Measurements from ENCODE around the gene CSNK1G1.

Gene CSNK1G1

GRCh38 chr15:64256051-64256450 is 99.9 kb downstream of the CSNK1G1 start:
- Histone ChIP-seq H3K4me3 (ENCODE audit: low read length) (no peak overlapping the region), H3K36me3 (ENCODE audit: control insufficient read depth, low read length) (no peaks in the 10 kb centered on the region), H3K27ac (ENCODE audit: low read depth, low read length) (no peak overlapping the region), H4K20me1 (ENCODE audit: control insufficient read depth, insufficient read depth, low read depth, low read length) (no peaks in the 10 kb centered on the region), H3K4me2 (ENCODE audit: low read length) (no peak overlapping the region), H3K79me2 (ENCODE audit: control insufficient read depth, low read length) (no peaks in the 10 kb centered on the region), H3F3A (ENCODE audit: control insufficient read depth, insufficient read depth) (no peaks in the 10 kb centered on the region), H3K27me3 (ENCODE audit: control insufficient read depth, low read length) (no peaks in the 10 kb centered on the region), H3K4me1 (ENCODE audit: control insufficient read depth, low read length) (no peaks in the 10 kb centered on the region), H3K9me3 (ENCODE audit: control insufficient read depth, insufficient read depth, low read length) (no peaks in the 10 kb centered on the region), H3K9me2 (replicated peaks; ENCODE audit: control insufficient read depth, low read length) (no peaks in the 10 kb centered on the region)
- TF ChIP-seq CTCF (IDR thresholded peaks at IDR 0.05; ENCODE audit: low read depth, low read length, poor library complexity, severe bottlenecking) (no peak), EZH2phosphoT487 (IDR thresholded peaks at IDR 0.05; ENCODE audit: borderline replicate concordance, low read length) (no peak)

- Histone ChIP-seq H3K9me3 (ENCODE audit: control insufficient read depth, insufficient read depth, low read length) (no peaks in the 10 kb centered on the region), H3F3A (ENCODE audit: control insufficient read depth, insufficient read depth) (no peaks in the 10 kb centered on the region), H3K36me3 (ENCODE audit: control insufficient read depth, low read length) (no peaks in the 10 kb centered on the region), H4K20me1 (ENCODE audit: control insufficient read depth, insufficient read depth, low read depth, low read length) (no peaks in the 10 kb centered on the region), H3K9me2 (replicated peaks; ENCODE audit: control insufficient read depth, low read length) (no peaks in the 10 kb centered on the region), H3K4me3 (ENCODE audit: low read length) (no peak overlapping the region), H3K4me2 (ENCODE audit: low read length) (no peak overlapping the region), H3K27me3 (ENCODE audit: control insufficient read depth, low read length) (no peaks in the 10 kb centered on the region), H3K79me2 (ENCODE audit: control insufficient read depth, low read length) (no peaks in the 10 kb centered on the region), H3K4me1 (ENCODE audit: control insufficient read depth, low read length) (no peaks in the 10 kb centered on the region), H3K27ac (ENCODE audit: low read depth, low read length) (no peak overlapping the region)
- no peak for TF ChIP-seq EZH2phosphoT487 (IDR thresholded peaks at IDR 0.05; ENCODE audit: borderline replicate concordance, low read length)
- TF ChIP-seq CTCF (IDR thresholded peaks at IDR 0.05; ENCODE audit: low read depth, low read length, poor library complexity, severe bottlenecking) = no peak
These were observed 104.3 kb downstream of the CSNK1G1 start for GRCh38 chr15:64251658-64252057.

- Histone ChIP-seq H3K79me2 (ENCODE audit: control insufficient read depth, low read length) (no peaks in the 10 kb centered on the region), H3K9me2 (replicated peaks; ENCODE audit: control insufficient read depth, low read length) (no peaks in the 10 kb centered on the region), H3F3A (ENCODE audit: control insufficient read depth, insufficient read depth) (no peaks in the 10 kb centered on the region), H4K20me1 (ENCODE audit: control insufficient read depth, insufficient read depth, low read depth, low read length) (no peaks in the 10 kb centered on the region), H3K4me3 (ENCODE audit: low read length) (no peak overlapping the region), H3K9me3 (ENCODE audit: control insufficient read depth, insufficient read depth, low read length) (no peaks in the 10 kb centered on the region), H3K4me2 (ENCODE audit: low read length) (no peak overlapping the region), H3K36me3 (ENCODE audit: control insufficient read depth, low read length) (no peaks in the 10 kb centered on the region), H3K27me3 (ENCODE audit: control insufficient read depth, low read length) (no peaks in the 10 kb centered on the region), H3K4me1 (ENCODE audit: control insufficient read depth, low read length) (no peaks in the 10 kb centered on the region), H3K27ac (ENCODE audit: low read depth, low read length) (no peak overlapping the region)
- TF ChIP-seq CTCF (IDR thresholded peaks at IDR 0.05; ENCODE audit: low read depth, low read length, poor library complexity, severe bottlenecking) (no peak), EZH2phosphoT487 (IDR thresholded peaks at IDR 0.05; ENCODE audit: borderline replicate concordance, low read length) (no peak)
These were observed 104.9 kb downstream of the CSNK1G1 start for GRCh38 chr15:64251121-64251520.
